ENCODE results near the gene OOSP3.
"Not testable (repeated sequence)": the region's sequence is repeated elsewhere in the genome, so short reads cannot be mapped to it uniquely, and the experiment has no call there.

Gene OOSP3

GRCh38 chr11:59878575-59878974 lies at the start of gene OOSP3:
TSS of gene OOSP3 (plus strand) at chr11:59878782. CDS start at chr11:59878809, 27 bp downstream.
- DNase-seq (ENCODE audit: low read depth) = no peak

GRCh38 chr11:59829358-59829757 lies 49.2 kb upstream of the OOSP3 start:
- DNase-seq (ENCODE audit: low read depth) = no peak

GRCh38 chr11:59833602-59834001 lies 45.0 kb upstream of the OOSP3 start:
- no peak for DNase-seq (ENCODE audit: low read depth)

GRCh38 chr11:59839615-59840014 lies 39.0 kb upstream of the OOSP3 start:
- DNase-seq (ENCODE audit: low read depth) = no peak

GRCh38 chr11:59841514-59841913 lies 37.1 kb upstream of the OOSP3 start:
- DNase-seq (ENCODE audit: low read depth) = no peak

GRCh38 chr11:59842316-59842715 lies 36.3 kb upstream of the OOSP3 start:
- DNase-seq (ENCODE audit: low read depth) = no peak

GRCh38 chr11:59845399-59845798 lies 33.2 kb upstream of the OOSP3 start, which contains the start of gene CBLIF:
TSS of gene CBLIF (minus strand) at chr11:59845499. CDS start at chr11:59845453, 46 bp downstream.
- DNase-seq (ENCODE audit: low read depth) = no peak

GRCh38 chr11:59846556-59846955 lies 32.0 kb upstream of the OOSP3 start:
- DNase-seq (ENCODE audit: low read depth) = no peak

- DNase-seq (ENCODE audit: low read depth) = no peak
Observed at GRCh38 chr11:59847626-59848025, 31.0 kb upstream of the OOSP3 start.

- DNase-seq (ENCODE audit: low read depth) = not testable (repeated sequence)
Observed at GRCh38 chr11:59848439-59848838, 30.1 kb upstream of the OOSP3 start.

GRCh38 chr11:59849129-59849528 lies 29.5 kb upstream of the OOSP3 start:
- DNase-seq (ENCODE audit: low read depth) = no peak

GRCh38 chr11:59849551-59849950 lies 29.0 kb upstream of the OOSP3 start:
- not testable (repeated sequence) for DNase-seq (ENCODE audit: low read depth)

GRCh38 chr11:59851416-59851815 lies 27.2 kb upstream of the OOSP3 start:
- DNase-seq (ENCODE audit: low read depth) = not testable (repeated sequence)

GRCh38 chr11:59854871-59855270 lies 23.7 kb upstream of the OOSP3 start:
- no peak for DNase-seq (ENCODE audit: low read depth)

- DNase-seq (ENCODE audit: low read depth) = no peak
Observed at GRCh38 chr11:59857439-59858434, 20.8 kb upstream of the OOSP3 start.

- DNase-seq (ENCODE audit: low read depth) = no peak
Observed at GRCh38 chr11:59859673-59860072, 18.9 kb upstream of the OOSP3 start.

GRCh38 chr11:59862252-59862651 lies 16.3 kb upstream of the OOSP3 start:
- no peak for DNase-seq (ENCODE audit: low read depth)

- DNase-seq (ENCODE audit: low read depth) = no peak
Observed at GRCh38 chr11:59865031-59865430, 13.6 kb upstream of the OOSP3 start.

GRCh38 chr11:59866397-59866796 lies 12.2 kb upstream of the OOSP3 start, which contains the start of gene TCN1:
TSS of gene TCN1 (minus strand) at chr11:59866487. CDS start at chr11:59866470, 17 bp downstream.
- no peak for DNase-seq (ENCODE audit: low read depth)

GRCh38 chr11:59866836-59867235 lies 11.7 kb upstream of the OOSP3 start:
- DNase-seq (ENCODE audit: low read depth) = no peak

- no peak for DNase-seq (ENCODE audit: low read depth)
Observed at GRCh38 chr11:59867946-59868345, 10.6 kb upstream of the OOSP3 start.

- DNase-seq (ENCODE audit: low read depth) = no peak
Observed at GRCh38 chr11:59872076-59872475, 6.5 kb upstream of the OOSP3 start.

- no peak for DNase-seq (ENCODE audit: low read depth)
Observed at GRCh38 chr11:59875856-59876519, 2.6 kb upstream of the OOSP3 start.
